K562 (cell line): Measurements from ENCODE around the gene HES3. TPM values are rescaled to one million over a fixed set of nuclear protein-coding genes. Genes with fewer than 3 reads are reported as not detected.
A peak's percentile ranks its signal among the peaks of the same experiment; 100 is the strongest.

ENCODE experiments used
- ATAC-seq: fragments of 200-7000 bp; cut with Tn5 transposase; 3 replicates; pipeline ENCODE4 v1.9.1; 2020; ENCODE audit warnings: moderate library complexity
- BruUV-seq: library from RNA; stranded (reverse); fragments of 400-500 nt; replicated peaks from 2 replicates; lab custom pipeline; 2021; lab: Mats Ljungman, UMichigan
- CTCF ChIA-PET: fragments of 300-600 bp; formaldehyde crosslinking; extraction: SDS; loops from one replicate; lab custom pipeline; 2021; ENCODE audit warnings: low intra/inter-chr PET ratio; lab: Yijun Ruan, JAX
- POLR2A ChIA-PET: fragments of 300-600, 350-650 bp; sonication (Branson Sonifier 250); formaldehyde crosslinking; extraction: SDS; loops from one replicate; lab custom pipeline; 2021; ENCODE audit warnings: antibody characterized with exemption, inconsistent platforms; lab: Yijun Ruan, JAX
- DNase-seq, 4 experiments: peaks; one replicate each; pipeline versions ENCODE4 v3.0.0 to v3.0.0-alpha.2; 2011 to 2018; ENCODE audit warnings: low spot score in 3 of 4, mixed read lengths in 3 of 4; ENCODE audit errors: extremely low read depth in 1 of 4
- FAIRE-seq: peaks from 2 replicates; lab custom pipeline; 2011; peaks lifted over from hg19 to GRCh38; lab: Jason Lieb, UNC
- H2AFZ ChIP-seq: 2 replicates; pipeline ENCODE4 v1.6.0; 2011; ENCODE audit warnings: low read depth, low read length, control low read depth, inconsistent platforms
- H3K27ac ChIP-seq: fragments of 200-600 bp; 3 replicates; pipeline ENCODE4 v1.8.0; 2011; ENCODE audit warnings: low read depth, mild to moderate bottlenecking, control low read depth, inconsistent platforms, low read length, moderate library complexity, mixed read lengths; ENCODE audit errors: extremely low read depth
- H3K27me3 ChIP-seq, 2 experiments: fragments of 300-600 bp in 1 of 2; 2 replicates in 1 of 2; 3 replicates in 1 of 2; pipeline versions ENCODE4 v1.6.0 to v1.8.0; 2011; ENCODE audit warnings: inconsistent platforms in 2 of 2, low read length in 2 of 2, mild to moderate bottlenecking in 1 of 2, mixed read lengths in 1 of 2, moderate library complexity in 1 of 2; ENCODE audit not compliant: control insufficient read depth in 2 of 2, insufficient read depth in 2 of 2
- H3K36me3 ChIP-seq: fragments of 300-600 bp; 3 replicates; pipeline ENCODE4 v1.8.0; 2011; ENCODE audit warnings: mild to moderate bottlenecking, low read length, inconsistent platforms; ENCODE audit not compliant: control insufficient read depth, insufficient read depth
- H3K4me1 ChIP-seq, 2 experiments: fragments of 200-600 bp in 1 of 2; replicated peaks in 1 of 2; 2 replicates in 1 of 2; 3 replicates in 1 of 2; pipeline versions ENCODE4 v1.5.1 to v1.8.0; 2011; ENCODE audit warnings: inconsistent platforms in 2 of 2, low read length in 2 of 2, mild to moderate bottlenecking in 1 of 2, mixed read lengths in 1 of 2, moderate library complexity in 1 of 2; ENCODE audit not compliant: control insufficient read depth in 2 of 2, insufficient read depth in 2 of 2
- H3K4me2 ChIP-seq: 2 replicates; pipeline ENCODE4 v1.6.1; 2011; ENCODE audit warnings: low read length, control low read depth, inconsistent platforms, mixed read lengths; ENCODE audit not compliant: insufficient read depth
- H3K4me3 ChIP-seq: fragments of 200-600 bp; sonication (generic), shearing (Covaris generic); 2 replicates; pipeline ENCODE4 v1.5.1; 2016; ENCODE audit warnings: control low read depth, inconsistent platforms
- H3K79me2 ChIP-seq: fragments of 200-600 bp; 3 replicates; pipeline ENCODE4 v1.8.0; 2011; ENCODE audit warnings: low read length, inconsistent platforms; ENCODE audit not compliant: control insufficient read depth, insufficient read depth
- H3K9ac ChIP-seq, 2 experiments: 2 replicates each; pipeline versions ENCODE4 v1.6.0 to v1.6.1; 2011; ENCODE audit warnings: low read depth in 2 of 2, low read length in 2 of 2, control low read depth in 1 of 2, inconsistent platforms in 1 of 2, mild to moderate bottlenecking in 1 of 2, mixed read lengths in 1 of 2; ENCODE audit not compliant: insufficient read depth in 1 of 2
- H3K9me1 ChIP-seq: one replicate; pipeline ENCODE4 v1.6.0; 2011; ENCODE audit warnings: inconsistent platforms, mild to moderate bottlenecking, low read length, moderate library complexity; ENCODE audit not compliant: control insufficient read depth, insufficient read depth
- H3K9me3 ChIP-seq: replicated peaks from 2 replicates; pipeline ENCODE4 v1.5.1; 2011; ENCODE audit warnings: low read depth, low read length, inconsistent platforms; ENCODE audit not compliant: control insufficient read depth, insufficient read depth
- H4K20me1 ChIP-seq: replicated peaks from 2 replicates; pipeline ENCODE4 v1.6.1; 2011; ENCODE audit warnings: low read length, inconsistent platforms, mixed read lengths; ENCODE audit not compliant: control insufficient read depth, insufficient read depth
- CREB1 ChIP-seq, 2 experiments: sonication (generic) in 1 of 2; formaldehyde crosslinking in 1 of 2; IDR thresholded peaks; 2 replicates each; pipeline versions ENCODE4 v1.6.1 to v1.8.0; 2012 to 2022; ENCODE audit warnings: inconsistent platforms in 1 of 2, mild to moderate bottlenecking in 1 of 2, missing genetic modification reagents in 1 of 2, moderate library complexity in 1 of 2
- CTBP1 ChIP-seq: fragments of 450-650 bp; IDR thresholded peaks from 2 replicates; pipeline ENCODE4 v1.6.1; 2016; ENCODE audit warnings: borderline replicate concordance
- ESRRA ChIP-seq: fragments of 450-650 bp; IDR thresholded peaks from 2 replicates; pipeline ENCODE4 v1.6.1; 2014; ENCODE audit warnings: low read depth, mild to moderate bottlenecking, moderate library complexity, borderline replicate concordance
- FOXK1 ChIP-seq: sonication (generic); formaldehyde crosslinking; IDR thresholded peaks from 2 replicates; pipeline ENCODE4 v1.8.0; 2022; ENCODE audit warnings: missing genetic modification reagents, mild to moderate bottlenecking, borderline replicate concordance
- MCM2 ChIP-seq: fragments of 450-650 bp; IDR thresholded peaks from 2 replicates; pipeline ENCODE4 v1.6.1; 2017; ENCODE audit warnings: low read depth, mild to moderate bottlenecking
- NFIC ChIP-seq: fragments of 450-650 bp; IDR thresholded peaks from 2 replicates; pipeline ENCODE4 v1.6.1; 2017; ENCODE audit warnings: mild to moderate bottlenecking, inconsistent platforms
- RAD21 ChIP-seq, 2 experiments: fragments of 250-450 bp in 1 of 2; fragments of 450-650 bp in 1 of 2; sonication (Bioruptor Pico) in 1 of 2; formaldehyde crosslinking in 1 of 2; IDR thresholded peaks in 1 of 2; conservative IDR thresholded peaks in 1 of 2; 2 replicates each; pipeline versions ENCODE4 v1.4.0 to v1.8.0; 2020 to 2022; ENCODE audit warnings: mild to moderate bottlenecking in 2 of 2, moderate library complexity in 1 of 2
- SIN3B ChIP-seq: fragments of 450-650 bp; IDR thresholded peaks from 2 replicates; pipeline ENCODE4 v1.6.1; 2017; ENCODE audit warnings: low read depth, mild to moderate bottlenecking, moderate library complexity
- STAG1 ChIP-seq: sonication (generic); formaldehyde crosslinking; IDR thresholded peaks from 2 replicates; pipeline ENCODE4 v1.5.0; 2020; ENCODE audit warnings: missing genetic modification reagents, borderline replicate concordance
- XRCC4 ChIP-seq: IDR thresholded peaks from one replicate; pipeline ENCODE4 v1.6.1; 2011; ENCODE audit not compliant: insufficient read depth, insufficient read length; ENCODE audit errors: extremely low read depth
- YY1 ChIP-seq, 3 experiments: IDR thresholded peaks; 2 replicates each; pipeline ENCODE4 v1.6.1; 2011; ENCODE audit warnings: low read length in 2 of 3, mild to moderate bottlenecking in 2 of 3, moderate library complexity in 2 of 3, borderline replicate concordance in 1 of 3, control low read depth in 1 of 3, low read depth in 1 of 3; ENCODE audit not compliant: insufficient read depth in 3 of 3, insufficient replicate concordance in 2 of 3, control insufficient read depth in 1 of 3, insufficient read length in 1 of 3; ENCODE audit errors: extremely low read depth in 1 of 3
- ZBTB17 ChIP-seq: fragments of 450-650 bp; formaldehyde crosslinking; IDR thresholded peaks from 2 replicates; pipeline ENCODE4 v1.4.0; 2020; ENCODE audit warnings: mild to moderate bottlenecking
- ZNF140 ChIP-seq: fragments of 250-450 bp; sonication (Bioruptor Pico); IDR thresholded peaks from 2 replicates; pipeline ENCODE4 v1.8.0; 2021; ENCODE audit warnings: moderate library complexity, mild to moderate bottlenecking, inconsistent platforms
- ZNF785 ChIP-seq: fragments of 250-450 bp; sonication (Bioruptor Pico); IDR thresholded peaks from 2 replicates; pipeline ENCODE4 v1.4.0; 2020; ENCODE audit warnings: mild to moderate bottlenecking
- WGBS: fragments of 100-300 bp; shearing (Covaris generic); methylation state at CpG from one replicate; pipeline ENCODE4 v1.1.6; 2016; ENCODE audit warnings: low coverage, mixed read lengths; ENCODE audit not compliant: insufficient coverage; ENCODE audit errors: missing lambda C conversion rate; 5-methylcytosine and 5-hydroxymethylcytosine counted together
- in situ Hi-C: fragments of 300-500 bp; cut with MboI; formaldehyde crosslinking; loops from 4 replicates; pipeline ENCODE4 v1.15.0; 2018; ENCODE audit warnings: inconsistent platforms, mixed read lengths
- intact Hi-C: fragments of 100-400 bp; cut with micrococcal nuclease; formaldehyde crosslinking; loops from 2 replicates; pipeline ENCODE4 v1.14.2; 2022
- polyA plus RNA-seq, 8 experiments: library from polyadenylated mRNA; depleted of rRNA in 4 of 8; stranded (reverse) in 5 of 8; unstranded in 3 of 8; fragments of >200 nt; fragmentation: Nextera tagmentation in 2 of 8; fragmentation: Illumina TruSeq in 1 of 8; extraction: Ambion mirVana in 2 of 8; extraction: Trizol in 1 of 8; gene quantifications; 2 replicates each; pipeline versions ENCODE4 v1.2.1 to v1.2.3, GENCODE V29; 2011 to 2014; ENCODE audit warnings: inconsistent platforms in 1 of 8, missing spikeins in 1 of 8
- total RNA-seq, 7 experiments: library from RNA; depleted of rRNA in 6 of 7; stranded (reverse); fragments of >200 nt in 6 of 7; fragmentation: Illumina TruSeq in 2 of 7; extraction: Trizol in 2 of 7; gene quantifications; 2 replicates each; pipeline versions ENCODE4 v1.2.1 to v1.2.3, GENCODE V29; 2011 to 2021; ENCODE audit warnings: low replicate concordance in 1 of 7
- TF ChIP-seq, protein P1 (sequence below): sonication (generic); formaldehyde crosslinking; IDR thresholded peaks from 2 replicates; pipeline ENCODE4 v1.8.0; 2023; ENCODE audit warnings: mild to moderate bottlenecking, missing genetic modification reagents

HES3 gene
- total and polyA plus RNA-seq, 9 of the 15 experiments (the other 6 are each of a cell fraction or from before 2014, with no cell fraction given): not detected

DNA sequence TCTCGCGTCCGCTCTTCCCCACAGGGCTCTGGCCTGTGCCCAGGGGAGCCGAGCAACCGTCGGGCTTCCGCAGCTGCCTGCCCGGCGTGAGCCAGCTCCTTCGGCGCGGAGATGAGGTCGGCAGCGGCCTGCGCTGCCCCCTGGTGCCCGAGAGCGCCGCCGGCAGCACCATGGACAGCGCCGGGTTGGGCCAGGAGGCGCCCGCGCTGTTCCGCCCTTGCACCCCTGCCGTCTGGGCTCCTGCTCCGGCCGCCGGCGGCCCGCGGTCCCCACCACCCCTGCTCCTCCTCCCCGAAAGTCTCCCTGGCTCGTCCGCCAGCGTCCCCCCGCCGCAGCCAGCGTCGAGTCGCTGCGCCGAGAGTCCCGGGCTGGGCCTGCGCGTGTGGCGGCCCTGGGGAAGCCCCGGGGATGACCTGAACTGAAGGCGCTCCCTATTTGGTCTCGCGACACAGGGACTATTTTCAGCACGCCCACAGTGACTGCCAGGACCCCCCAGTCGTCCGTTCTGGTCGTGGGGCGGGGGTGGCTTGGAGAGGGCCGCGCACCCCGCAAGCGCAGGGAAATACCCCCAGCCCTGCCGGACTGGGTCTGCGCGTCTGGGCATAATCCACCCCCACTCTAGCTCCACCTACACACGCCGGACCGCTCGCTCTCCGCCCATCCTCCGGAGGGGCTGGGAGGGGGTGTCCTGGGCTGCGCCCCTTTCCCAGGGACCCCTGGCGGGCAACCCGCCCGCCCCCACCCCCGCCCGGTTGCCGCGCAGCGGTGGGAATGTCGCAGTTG lies 1.3 kb downstream of the HES3 start:
- no TSS peak for BruUV-seq
- H4K20me1 ChIP-seq: peaks cover 39% of the 10 kb centered on the region
- no peak overlapping the region for H3K27ac ChIP-seq
- peaks cover 5 to 64% of the 10 kb centered on the region in 2 experiments; a peak in 3 of 5 replicates for H3K4me1 ChIP-seq
- intact Hi-C loops: no loop called here
- no peaks in the 10 kb centered on the region for H3K9me3 ChIP-seq
- FAIRE-seq (peak; percentile 75), DNase-seq (peak; percentile 90 to 92 (median 90)), ATAC-seq (peak; percentile 89)
- peak overlapping the region; percentile 34 for H3K4me3 ChIP-seq
- H2AFZ ChIP-seq: peak overlapping the region; percentile 51; the same call in 1 of the 2 replicates
- peak overlapping the region; percentile 55 for H3K4me2 ChIP-seq
- under 1% methylated on average over 46 of the region's 79 CpGs for WGBS
- H3K27me3 ChIP-seq: peaks cover 40 to 70% of the 10 kb centered on the region in 2 experiments
- CTCF ChIA-PET: interaction anchor here (0.6 to 6.6 kb wide), 11 partner anchors 27 to 265 kb away, joined by 3 to 131 read pairs (median 6); partner anchors contain the start of gene RNF207
- H3K79me2 ChIP-seq: no peaks in the 10 kb centered on the region
- no peaks in the 10 kb centered on the region for H3K9me1 ChIP-seq
- in situ Hi-C loops: loop anchor here (5.0 kb wide), 1 partner anchor 102 kb away; no protein-coding TSS in a partner anchor
- H3K9ac ChIP-seq: 0 out of 4 replicates have a peak overlapping the region, but pooled peaks of 1 of the 2 experiments have one; percentile 1
- H3K36me3 ChIP-seq: no peaks in the 10 kb centered on the region
- POLR2A ChIA-PET: interaction anchor here (0.6 to 1.1 kb wide), 8 partner anchors 10 to 207 kb away, joined by 3 to 6 read pairs (median 3); no protein-coding TSS in a partner anchor
- TF ChIP-seq ZNF140 (CRISPR knock-in tag) (no peak), YY1 (IDR thresholded peaks at IDR 0.05; ENCODE audit: borderline replicate concordance in 1 of 3, control insufficient read depth in 1 of 3, extremely low read depth in 1 of 3, insufficient read depth in 3 of 3, insufficient read length in 1 of 3, insufficient replicate concordance in 2 of 3, low read depth in 1 of 3, low read length in 2 of 3) (peak in 2 of 3 experiments; percentile 48 to 65), STAG1 (CRISPR knock-in tag) (peak; percentile 100), CTBP1 (peak; percentile 82; the same call in 1 of the 2 replicates), FOXK1 (CRISPR knock-in tag) (no peak), RAD21 (CRISPR knock-in tag; conservative IDR thresholded peaks at IDR 0.05 in 1 of 2, IDR thresholded peaks at IDR 0.05 in 1 of 2) (peak; percentile 87 to 95), ZNF785 (CRISPR knock-in tag) (no peak), XRCC4 (no peak), ZBTB17 (peak; percentile 75), ESRRA (no peak), NFIC (peak; percentile 69), CREB1 (IDR thresholded peaks at IDR 0.05) (peak; percentile 41; the same call in 1 of the 2 replicates), CREB1 (CRISPR knock-in tag; IDR thresholded peaks at IDR 0.05) (peak; percentile 86), MCM2 (no peak), SIN3B (peak; percentile 53; the same call in 1 of the 2 replicates)
- TF ChIP-seq, protein P1, sequence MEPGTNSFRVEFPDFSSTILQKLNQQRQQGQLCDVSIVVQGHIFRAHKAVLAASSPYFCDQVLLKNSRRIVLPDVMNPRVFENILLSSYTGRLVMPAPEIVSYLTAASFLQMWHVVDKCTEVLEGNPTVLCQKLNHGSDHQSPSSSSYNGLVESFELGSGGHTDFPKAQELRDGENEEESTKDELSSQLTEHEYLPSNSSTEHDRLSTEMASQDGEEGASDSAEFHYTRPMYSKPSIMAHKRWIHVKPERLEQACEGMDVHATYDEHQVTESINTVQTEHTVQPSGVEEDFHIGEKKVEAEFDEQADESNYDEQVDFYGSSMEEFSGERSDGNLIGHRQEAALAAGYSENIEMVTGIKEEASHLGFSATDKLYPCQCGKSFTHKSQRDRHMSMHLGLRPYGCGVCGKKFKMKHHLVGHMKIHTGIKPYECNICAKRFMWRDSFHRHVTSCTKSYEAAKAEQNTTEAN: peak; percentile 90; the same call in 1 of the 2 replicates
